Aorta (tissue), 5 donors: ENCODE results near the gene ATP5ME. TPM values are rescaled to one million over a fixed set of nuclear protein-coding genes. Genes with fewer than 3 reads are reported as not detected.
"Not testable (repeated sequence)": the region's sequence is repeated elsewhere in the genome, so short reads cannot be mapped to it uniquely, and the experiment has no call there.

Experiments used
- ATAC-seq: fragments of 200-7000 bp; cut with Tn5 transposase; one replicate; pipeline ENCODE4 v1.9.1; 2022; ENCODE audit warnings: moderate library complexity; ENCODE audit not compliant: low FRiP score
- DNase-seq, 2 donors: peaks; one replicate each; pipeline ENCODE4 v3.0.0-alpha.2; 2020
- H3K27ac ChIP-seq, 2 donors: one replicate each; pipeline ENCODE4 v1.5.1; 2013; ENCODE audit warnings: low read length in 2 of 2, mild to moderate bottlenecking in 2 of 2, moderate library complexity in 2 of 2, control low read depth in 1 of 2, inconsistent platforms in 1 of 2, low read depth in 1 of 2
- H3K27me3 ChIP-seq, 2 donors: one replicate each; pipeline ENCODE4 v1.6.1; 2013; ENCODE audit warnings: control low read depth in 1 of 2, low read length in 1 of 2, mild to moderate bottlenecking in 1 of 2, moderate library complexity in 1 of 2; ENCODE audit not compliant: insufficient read depth in 2 of 2, control insufficient read depth in 1 of 2
- H3K36me3 ChIP-seq, 2 donors: one replicate each; pipeline ENCODE4 v1.6.1; 2013; ENCODE audit warnings: control low read depth in 1 of 2, low read length in 1 of 2, mild to moderate bottlenecking in 1 of 2; ENCODE audit not compliant: insufficient read depth in 2 of 2, control insufficient read depth in 1 of 2
- H3K4me1 ChIP-seq, 2 donors: one replicate each; pipeline ENCODE4 v1.6.1; 2013; ENCODE audit warnings: low read length in 2 of 2, control low read depth in 1 of 2, mild to moderate bottlenecking in 1 of 2, moderate library complexity in 1 of 2; ENCODE audit not compliant: insufficient read depth in 2 of 2, control insufficient read depth in 1 of 2
- H3K4me3 ChIP-seq, 2 donors: one replicate each; pipeline ENCODE4 v1.5.1; 2013; ENCODE audit warnings: low read length in 2 of 2, control low read depth in 1 of 2, mild to moderate bottlenecking in 1 of 2
- H3K9me3 ChIP-seq: one replicate; pipeline ENCODE4 v1.6.1; 2013; ENCODE audit warnings: mild to moderate bottlenecking, low read length; ENCODE audit not compliant: control insufficient read depth
- WGBS, 2 donors: extraction: QIAGEN DNeasy Blood & Tissue Kit; methylation state at CpG; one replicate each; pipeline ENCODE4 v1.1.7; 2013; 5-methylcytosine and 5-hydroxymethylcytosine counted together
- intact Hi-C, 2 donors: fragments of 100-400 bp; cut with DNase I; formaldehyde crosslinking; loops; one replicate each; pipeline versions ENCODE4 v1.14.2 to v1.15.0; 2022
- polyA plus RNA-seq, 2 donors: library from polyadenylated mRNA; stranded (reverse); fragments of 200-250 nt; gene quantifications; one replicate each; pipeline ENCODE4 v1.2.3, GENCODE V29; 2013
- total RNA-seq, 2 donors: library from RNA; stranded (reverse); fragmentation: NEBNext Ultra II Directional; extraction: Animal tissue kit (Norgen Biotek cat#: 25700); gene quantifications; one replicate each; pipeline ENCODE4 v1.2.1, GENCODE V29; 2021
- donor health status: healthy with polysubstance abuse.
- donor health status: Bipolar disorder and iron deficiency.
- donor health status: DM: no; HTN: no; CAD: no.
- donor health status: DM: no; HTN: no; CAD: no.
- donor health status: DM: yes; HTN: yes; CAD: no.

The ATP5ME gene
- total and polyA plus RNA-seq, 4 donors: 152 to 599 (median 327) TPM

- ATAC-seq: no peak
- Histone ChIP-seq H3K9me3 (no peaks in the 10 kb centered on the region), H3K36me3 (no peaks in the 10 kb centered on the region), H3K27me3 (no peaks in the 10 kb centered on the region), H3K4me1 (no peaks in the 10 kb centered on the region), H3K4me3 (no peak overlapping the region), H3K27ac (no peak overlapping the region)
- WGBS, 2 donors: 65 to 70% methylated on average over 16 of the region's 16 CpGs
- DNase-seq: no peak
- intact Hi-C loops: loop anchor here in 1 of 2 donors (10.0 kb wide), 1 partner anchor 84 kb away; no protein-coding TSS in a partner anchor
Measured at GRCh38 chr4:700587-701264, 26.6 kb upstream of the ATP5ME start.

DNA sequence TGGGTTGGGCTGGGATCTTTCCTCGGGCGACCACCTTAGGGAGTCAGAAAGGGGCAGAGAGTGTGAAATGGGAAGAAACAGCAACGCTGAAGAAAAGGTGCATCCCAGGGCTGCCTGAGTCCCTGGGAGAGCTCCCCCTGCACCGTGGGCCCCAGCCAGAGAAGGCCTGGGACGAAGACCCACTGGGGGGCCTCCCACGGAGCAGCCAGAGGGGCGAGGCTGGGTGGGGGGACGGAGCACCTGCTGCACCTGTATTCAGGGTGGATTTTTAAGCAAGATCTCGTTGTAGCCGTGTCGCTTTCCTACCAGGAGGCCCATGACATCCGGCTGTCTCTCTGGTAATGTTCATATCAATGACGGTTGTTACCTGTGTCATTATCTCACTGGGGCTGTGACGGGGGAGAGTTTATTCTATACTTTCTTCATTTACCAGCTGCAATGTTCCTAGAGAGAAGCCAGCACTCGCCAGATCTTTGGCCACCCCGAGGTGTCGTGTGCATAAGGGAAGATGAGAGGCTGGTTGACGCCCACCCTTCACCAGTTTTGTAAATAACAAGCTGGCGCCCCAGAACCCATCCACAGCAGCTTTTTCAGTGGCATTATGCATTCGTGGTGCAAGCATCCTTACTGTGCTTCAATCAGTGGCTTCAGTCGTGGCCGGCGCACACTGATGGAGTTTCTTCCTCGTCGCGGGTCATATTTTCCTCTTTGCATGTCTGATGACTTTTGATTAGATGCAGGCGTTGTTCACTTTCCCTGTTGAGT lies 25.9 kb upstream of the ATP5ME start:
- Histone ChIP-seq H3K27me3 (no peaks in the 10 kb centered on the region), H3K4me1 (no peaks in the 10 kb centered on the region), H3K9me3 (no peaks in the 10 kb centered on the region), H3K4me3 (no peak overlapping the region), H3K27ac (no peak overlapping the region), H3K36me3 (no peaks in the 10 kb centered on the region)
- DNase-seq: no peak
- no peak for ATAC-seq
- intact Hi-C loops: loop anchor here in 1 of 2 donors (10.0 kb wide), 1 partner anchor 85 kb away; no protein-coding TSS in a partner anchor
- WGBS, 2 donors: 79 to 80% methylated on average over 27 of the region's 27 CpGs

- H3K27ac ChIP-seq, DNase-seq, H3K4me1 ChIP-seq, H3K4me3 ChIP-seq, H3K9me3 ChIP-seq, intact Hi-C loops, ATAC-seq, H3K27me3 ChIP-seq, H3K36me3 ChIP-seq: not testable (repeated sequence)
- WGBS, 2 donors: 86 to 89% methylated on average over 12 of the region's 12 CpGs
Measured at GRCh38 chr4:694341-694940, 20.4 kb upstream of the ATP5ME start.

GRCh38 chr4:692771-693554 lies 18.9 kb upstream of the ATP5ME start:
- WGBS, 2 donors: 78 to 82% methylated on average over 32 of the region's 32 CpGs
- Histone ChIP-seq H3K27ac (no peak overlapping the region), H3K27me3 (no peaks in the 10 kb centered on the region), H3K9me3 (no peaks in the 10 kb centered on the region), H3K4me3 (no peak overlapping the region), H3K36me3 (no peaks in the 10 kb centered on the region), H3K4me1 (no peaks in the 10 kb centered on the region)
- DNase-seq (no peak), ATAC-seq (no peak)
- intact Hi-C loops: no loop called here

- Histone ChIP-seq H3K36me3 (no peaks in the 10 kb centered on the region), H3K4me3 (no peak overlapping the region), H3K9me3 (no peaks in the 10 kb centered on the region), H3K4me1 (no peaks in the 10 kb centered on the region), H3K27me3 (no peaks in the 10 kb centered on the region), H3K27ac (no peak overlapping the region)
- WGBS, 2 donors: 92 to 93% methylated on average over 8 of the region's 8 CpGs
- intact Hi-C loops: no loop called here
- no peak for ATAC-seq
- DNase-seq: no peak
Measured at GRCh38 chr4:689723-690122, 15.6 kb upstream of the ATP5ME start.

- DNase-seq (peak; percentile 70 to 77), ATAC-seq (peak; percentile 8)
- Histone ChIP-seq H3K4me1 (no peaks in the 10 kb centered on the region), H3K9me3 (no peaks in the 10 kb centered on the region), H3K27me3 (no peaks in the 10 kb centered on the region), H3K27ac (peak within 1 kb of the TSS in 1 of 2 donors; percentile 29), H3K36me3 (no peaks in the 10 kb centered on the region), H3K4me3 (peak within 1 kb of the TSS; percentile 9 to 30)
- 6 to 8% methylated on average over 54 to 59 of the region's 59 CpGs for WGBS, 2 donors
- intact Hi-C loops: no loop called here
Measured at GRCh38 chr4:688854-689681, 15.0 kb upstream of the ATP5ME start, which contains the start of gene SLC49A3. Gene SLC49A3 (minus strand): TSS chr4:689151. CDS start chr4:689127, 24 bp downstream.

DNA sequence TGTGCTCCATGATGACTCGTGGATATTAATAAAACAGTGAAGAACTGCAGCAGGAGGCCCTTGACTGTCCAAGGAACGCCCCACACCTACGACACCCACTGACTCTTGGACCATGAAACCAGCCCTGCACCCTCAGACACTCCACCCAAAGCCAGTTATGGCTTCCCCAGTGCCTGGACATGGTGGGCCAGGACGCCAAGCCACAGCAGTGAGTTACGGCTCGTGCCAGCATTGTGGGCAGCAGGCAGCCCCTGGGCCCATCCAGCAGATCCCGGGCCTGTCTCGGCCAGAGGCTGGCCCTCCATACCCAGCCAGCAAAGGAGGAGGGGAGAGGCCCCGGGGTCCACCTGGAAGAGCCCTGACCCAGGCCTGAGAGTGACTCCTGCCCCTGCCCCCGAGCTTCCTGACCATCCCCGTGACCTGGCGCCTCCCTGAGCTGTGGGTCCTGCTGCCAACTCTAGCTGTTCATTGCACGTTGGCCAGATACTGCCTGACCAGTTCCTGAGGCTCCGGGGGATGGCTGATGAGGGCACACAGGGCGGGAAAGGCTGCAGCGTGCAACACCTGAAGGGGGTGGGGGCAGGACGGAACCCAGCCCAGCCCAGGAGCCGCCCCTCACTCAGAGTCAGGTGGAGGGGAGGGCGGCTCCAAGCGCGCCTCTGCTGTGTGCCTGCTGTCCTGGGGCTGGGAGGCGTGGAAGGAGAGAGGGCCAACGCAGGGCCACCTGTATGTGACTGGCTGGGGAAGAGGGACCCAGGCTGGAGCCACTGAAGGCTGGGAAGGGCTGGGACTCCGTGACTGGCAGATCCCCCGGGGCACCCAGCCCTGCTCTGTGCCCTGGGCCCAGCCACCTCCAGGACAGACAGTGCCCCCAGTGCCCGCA lies 14.1 kb upstream of the ATP5ME start:
- Histone ChIP-seq H3K4me3 (peak overlapping the region; percentile 9 to 30), H3K4me1 (no peaks in the 10 kb centered on the region), H3K36me3 (no peaks in the 10 kb centered on the region), H3K9me3 (no peaks in the 10 kb centered on the region), H3K27me3 (no peaks in the 10 kb centered on the region), H3K27ac (no peak overlapping the region)
- WGBS, 2 donors: 75 to 81% methylated on average over 24 to 26 of the region's 26 CpGs
- intact Hi-C loops: no loop called here
- ATAC-seq: peak; percentile 4
- peak in 1 of 2 donors; percentile 63 for DNase-seq
